RWPE1 (cell line): Measurements from ENCODE around the gene MYBPC1.
"Not testable (repeated sequence)": the region's sequence is repeated elsewhere in the genome, so short reads cannot be mapped to it uniquely, and the experiment has no call there.

Source experiments
- CTCF ChIA-PET: fragments of 350-600 bp; sonication (Branson Sonifier 250); formaldehyde crosslinking; extraction: SDS; loops from one replicate; lab custom pipeline; 2021; lab: Yijun Ruan, JAX
- POLR2A ChIA-PET: fragments of 400-600 bp; formaldehyde crosslinking; extraction: SDS; loops from one replicate; lab custom pipeline; 2020; ENCODE audit warnings: antibody characterized with exemption; ENCODE audit not compliant: low non-redundant PET; lab: Yijun Ruan, JAX
- DNase-seq: peaks from one replicate; pipeline ENCODE4 v3.0.0; 2012; ENCODE audit warnings: low spot score
- H3K27ac ChIP-seq: fragments of 450-650 bp; 2 replicates; pipeline ENCODE4 v1.5.1; 2017
- CTCF ChIP-seq: fragments of 450-650 bp; conservative IDR thresholded peaks from 2 replicates; pipeline ENCODE4 v1.5.1; 2017; ENCODE audit warnings: low read depth, mild to moderate bottlenecking

The MYBPC1 gene

GRCh38 chr12:101680647-101681046 is 85.9 kb downstream of the MYBPC1 start:
- CTCF ChIA-PET = no interaction called here
- POLR2A ChIA-PET = no interaction called here
- H3K27ac ChIP-seq = no peak overlapping the region
- no peak for DNase-seq
- no peak for TF ChIP-seq CTCF

- H3K27ac ChIP-seq, POLR2A ChIA-PET, DNase-seq: not testable (repeated sequence)
- CTCF ChIA-PET = interaction anchor here (0.6 to 0.7 kb wide), 2 partner anchors 47 to 220 kb away, joined by 3 read pairs; no protein-coding TSS in a partner anchor
Measured at GRCh38 chr12:101681627-101682026, 86.9 kb downstream of the MYBPC1 start.

- DNase-seq = no peak
- TF ChIP-seq CTCF = no peak
- CTCF ChIA-PET = no interaction called here
- no peak overlapping the region for H3K27ac ChIP-seq
- POLR2A ChIA-PET = no interaction called here
Measured at GRCh38 chr12:101685092-101685491, 90.3 kb downstream of the MYBPC1 start.

GRCh38 chr12:101686176-101686575 is 91.4 kb downstream of the MYBPC1 start:
- no peak for TF ChIP-seq CTCF
- no peak overlapping the region for H3K27ac ChIP-seq
- POLR2A ChIA-PET = no interaction called here
- no peak for DNase-seq
- CTCF ChIA-PET = no interaction called here

GRCh38 chr12:101690544-101691098 is 95.8 kb downstream of the MYBPC1 start:
- CTCF ChIA-PET = no interaction called here
- POLR2A ChIA-PET = no interaction called here

GRCh38 chr12:101691503-101692096 is 96.8 kb downstream of the MYBPC1 start:
- CTCF ChIA-PET = no interaction called here
- POLR2A ChIA-PET = no interaction called here

More at GRCh38 chr12:101690544-101691098, 95.8 kb downstream of the MYBPC1 start:
- no peak overlapping the region for H3K27ac ChIP-seq
- DNase-seq = no peak
- TF ChIP-seq CTCF = no peak

More at GRCh38 chr12:101691503-101692096, 96.8 kb downstream of the MYBPC1 start:
- TF ChIP-seq CTCF = no peak
- DNase-seq = no peak
- H3K27ac ChIP-seq = no peak overlapping the region
